GM12892 (cell line): ENCODE data around the gene DCLRE1B.

Experiments
- DNase-seq: peaks from one replicate; pipeline ENCODE4 v3.0.0; 2011; ENCODE audit not compliant: insufficient read length
- FAIRE-seq: peaks from 2 replicates; lab custom pipeline; 2011; peaks lifted over from hg19 to GRCh38; lab: Jason Lieb, UNC
- POLR2A ChIP-seq: IDR thresholded peaks from 2 replicates; pipeline ENCODE4 v1.6.1; 2011; ENCODE audit warnings: low read depth, low read length, control low read depth
- POLR2AphosphoS5 ChIP-seq: IDR thresholded peaks from 2 replicates; pipeline ENCODE4 v1.6.1; 2011; ENCODE audit warnings: low read depth, low read length, control low read depth
- TAF1 ChIP-seq: IDR thresholded peaks from 2 replicates; pipeline ENCODE4 v1.6.1; 2011; ENCODE audit warnings: low read depth, mild to moderate bottlenecking, control low read depth, low read length, borderline replicate concordance

The DCLRE1B gene

DNA sequence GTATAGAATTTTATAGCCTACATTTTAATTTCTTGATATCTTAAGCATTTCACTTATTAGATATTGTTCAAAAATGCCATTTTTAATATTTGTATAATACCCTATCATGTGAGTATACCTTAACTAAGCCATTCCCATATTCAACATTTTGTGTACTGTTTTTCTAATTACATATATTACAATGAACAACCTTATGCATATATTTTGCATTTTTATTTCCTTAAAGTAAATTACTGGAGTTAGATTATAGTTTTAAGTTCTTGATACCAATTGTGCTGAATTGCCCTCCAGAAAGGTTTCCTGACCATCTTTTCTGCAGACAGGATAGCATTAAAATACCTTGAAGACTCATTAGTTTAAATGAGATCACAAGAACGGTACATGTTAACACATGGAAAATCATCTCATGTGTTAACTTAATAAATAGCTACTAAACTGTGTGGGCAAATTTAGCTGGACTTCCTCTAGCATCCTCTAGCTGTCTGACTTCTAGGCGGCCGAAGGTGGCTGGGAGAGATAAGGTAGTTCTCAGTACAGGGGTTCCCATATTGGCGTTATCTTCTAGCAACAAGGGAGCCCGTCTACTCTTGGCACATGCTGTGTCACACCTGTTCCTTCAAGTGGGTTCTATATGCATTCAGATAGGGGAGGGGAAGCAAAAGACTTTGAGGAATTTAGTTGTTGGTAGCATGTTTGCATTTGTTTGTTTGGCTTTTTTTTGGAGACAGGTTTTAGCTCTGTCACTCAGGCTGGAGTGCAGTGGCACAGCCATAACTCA is 8.9 kb downstream of the DCLRE1B start:
- TF ChIP-seq POLR2A (no peak), POLR2AphosphoS5 (no peak), TAF1 (no peak)
- no peak for FAIRE-seq
- DNase-seq: no peak

GRCh38 chr1:113916974-113917373 is 11.8 kb downstream of the DCLRE1B start:
- FAIRE-seq: no peak
- no peak for DNase-seq
- no peak for TF ChIP-seq POLR2AphosphoS5
- TF ChIP-seq POLR2A: no peak
- no peak for TF ChIP-seq TAF1

GRCh38 chr1:113917400-113918082 is 12.4 kb downstream of the DCLRE1B start:
- FAIRE-seq (no peak), DNase-seq (no peak)
- TF ChIP-seq POLR2A (no peak), TAF1 (no peak), POLR2AphosphoS5 (no peak)

GRCh38 chr1:113918243-113918642 is 13.1 kb downstream of the DCLRE1B start:
- DNase-seq: no peak
- no peak for FAIRE-seq
- TF ChIP-seq POLR2A (no peak), POLR2AphosphoS5 (no peak), TAF1 (no peak)

DNA sequence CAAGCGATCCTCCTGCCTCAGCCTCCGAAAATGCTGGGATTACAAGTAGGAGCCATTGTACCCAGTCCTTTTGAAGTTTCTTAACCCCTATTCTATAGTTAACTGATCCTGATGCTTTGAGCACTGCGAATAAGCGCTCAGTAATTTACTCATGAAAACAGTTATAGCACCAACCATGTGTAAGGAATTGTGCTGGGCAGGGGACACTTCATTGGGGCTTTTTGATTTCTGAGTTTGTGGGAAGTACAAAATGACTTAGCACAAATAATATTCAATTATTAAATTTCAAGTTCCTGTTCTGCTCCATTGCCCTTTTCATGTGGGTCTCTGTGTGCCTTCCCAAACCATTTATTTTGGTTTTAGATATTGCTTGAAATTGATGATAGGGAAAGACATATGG is 17.8 kb downstream of the DCLRE1B start:
- FAIRE-seq (no peak), DNase-seq (no peak)
- TF ChIP-seq POLR2A (no peak), POLR2AphosphoS5 (no peak)

- FAIRE-seq (no peak), DNase-seq (no peak)
- TF ChIP-seq TAF1: no peak
- no peak for TF ChIP-seq POLR2A
- no peak for TF ChIP-seq POLR2AphosphoS5
Measured at GRCh38 chr1:113924473-113924872, 19.3 kb downstream of the DCLRE1B start.

DNA sequence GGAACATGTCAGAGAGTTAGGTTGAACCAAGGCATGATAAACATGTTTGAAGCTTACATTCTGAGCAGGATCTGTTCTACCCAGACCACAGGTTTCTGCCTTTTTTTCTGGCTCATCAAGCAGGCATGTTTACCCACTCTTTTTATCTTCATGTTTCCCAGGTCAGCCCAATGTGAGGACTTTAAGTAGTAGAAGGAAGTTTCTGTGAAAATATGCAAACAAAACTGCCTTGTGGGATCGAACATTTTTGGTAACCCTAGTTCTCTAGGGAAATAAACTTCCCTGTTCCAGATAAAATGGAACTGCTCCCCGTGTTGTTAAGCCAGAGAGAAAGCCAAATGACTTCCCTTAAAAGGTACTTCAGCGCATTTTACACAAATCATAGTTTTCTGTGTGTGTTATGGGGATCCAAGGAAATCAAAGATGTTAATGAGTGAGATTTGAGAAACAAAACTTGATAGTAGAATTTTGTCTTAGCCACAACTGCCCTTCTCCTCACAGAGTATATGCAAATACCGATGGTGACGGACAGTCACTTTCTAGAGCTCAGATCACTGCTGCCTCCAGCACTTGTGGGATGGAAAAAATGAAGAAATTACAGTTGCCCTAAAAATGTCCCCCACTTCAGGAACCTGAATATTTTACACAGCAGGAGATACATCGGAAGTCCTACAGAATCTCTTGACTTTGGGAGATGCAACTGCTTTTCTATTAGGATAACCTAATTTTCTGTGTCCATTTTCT is 23.2 kb downstream of the DCLRE1B start:
- no peak for TF ChIP-seq TAF1
- no peak for TF ChIP-seq POLR2A
- no peak for TF ChIP-seq POLR2AphosphoS5
- peak; percentile 62 for FAIRE-seq
- no peak for DNase-seq

GRCh38 chr1:113928941-113929749 is 24.0 kb downstream of the DCLRE1B start, which contains the start of gene HIPK1:
Gene HIPK1, plus strand, starts transcription at chr1:113929324.
- peak; percentile 68 for DNase-seq
- FAIRE-seq: peak; percentile 88
- TF ChIP-seq POLR2A: peak; percentile 79
- TF ChIP-seq TAF1: peak; percentile 59; the same call in 1 of the 2 replicates
- TF ChIP-seq POLR2AphosphoS5: peak; percentile 80

DNA sequence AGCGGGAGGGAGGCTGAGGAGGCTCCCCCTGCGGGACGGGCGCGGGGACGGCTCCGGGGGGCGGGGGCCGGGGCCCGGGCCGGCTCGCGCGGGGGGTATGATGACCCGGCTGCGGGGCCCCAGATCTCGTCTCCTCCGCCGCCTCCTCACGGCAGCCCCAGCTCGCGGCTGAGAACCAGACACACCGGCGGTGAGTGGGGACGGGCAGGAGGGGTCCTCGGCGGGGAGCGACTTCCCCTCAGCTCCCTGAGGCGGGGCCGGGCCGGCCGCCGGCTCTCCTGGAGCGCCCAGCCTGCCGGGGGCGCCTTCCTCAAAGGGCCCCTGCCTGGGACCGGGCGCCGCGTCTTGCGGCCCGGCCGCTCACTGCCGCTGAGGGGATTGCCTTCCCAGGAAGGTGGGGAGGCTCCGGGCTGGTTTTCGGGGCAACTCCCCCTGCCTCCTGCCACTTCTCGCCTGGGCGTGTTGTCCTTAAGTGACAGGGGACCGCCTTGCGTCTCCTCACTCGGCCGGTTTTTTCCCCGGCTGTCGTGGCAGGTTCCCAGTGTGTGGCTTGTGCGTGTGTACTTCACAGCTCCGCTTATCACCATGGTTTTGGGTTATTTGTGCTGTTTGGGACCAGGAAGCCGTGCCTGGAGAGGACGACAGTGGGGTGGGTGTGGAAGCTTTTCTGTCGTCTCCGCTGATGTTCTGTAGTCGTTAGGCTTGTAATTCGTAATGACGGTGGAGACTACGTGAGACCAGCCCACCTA is 24.8 kb downstream of the DCLRE1B start:
- TF ChIP-seq TAF1 (peak; percentile 11; the same call in 1 of the 2 replicates), POLR2AphosphoS5 (no peak)
- DNase-seq (peak; percentile 48), FAIRE-seq (no peak)
